Activated CD4-positive, CD25-positive, alpha-beta regulatory T cell treated with anti-CD3 and anti-CD28 coated beads, Interleukin-2, amount 50 U/mL, for 72 hours (primary cell): ENCODE data around the gene NLRC5.
A peak's percentile ranks its signal among the peaks of the same experiment; 100 is the strongest.
"Not testable (repeated sequence)": the region's sequence is repeated elsewhere in the genome, so short reads cannot be mapped to it uniquely, and the experiment has no call there.

ENCODE experiments used
- DNase-seq: peaks from one replicate; pipeline ENCODE4 v3.0.0; 2021

Gene NLRC5

DNA sequence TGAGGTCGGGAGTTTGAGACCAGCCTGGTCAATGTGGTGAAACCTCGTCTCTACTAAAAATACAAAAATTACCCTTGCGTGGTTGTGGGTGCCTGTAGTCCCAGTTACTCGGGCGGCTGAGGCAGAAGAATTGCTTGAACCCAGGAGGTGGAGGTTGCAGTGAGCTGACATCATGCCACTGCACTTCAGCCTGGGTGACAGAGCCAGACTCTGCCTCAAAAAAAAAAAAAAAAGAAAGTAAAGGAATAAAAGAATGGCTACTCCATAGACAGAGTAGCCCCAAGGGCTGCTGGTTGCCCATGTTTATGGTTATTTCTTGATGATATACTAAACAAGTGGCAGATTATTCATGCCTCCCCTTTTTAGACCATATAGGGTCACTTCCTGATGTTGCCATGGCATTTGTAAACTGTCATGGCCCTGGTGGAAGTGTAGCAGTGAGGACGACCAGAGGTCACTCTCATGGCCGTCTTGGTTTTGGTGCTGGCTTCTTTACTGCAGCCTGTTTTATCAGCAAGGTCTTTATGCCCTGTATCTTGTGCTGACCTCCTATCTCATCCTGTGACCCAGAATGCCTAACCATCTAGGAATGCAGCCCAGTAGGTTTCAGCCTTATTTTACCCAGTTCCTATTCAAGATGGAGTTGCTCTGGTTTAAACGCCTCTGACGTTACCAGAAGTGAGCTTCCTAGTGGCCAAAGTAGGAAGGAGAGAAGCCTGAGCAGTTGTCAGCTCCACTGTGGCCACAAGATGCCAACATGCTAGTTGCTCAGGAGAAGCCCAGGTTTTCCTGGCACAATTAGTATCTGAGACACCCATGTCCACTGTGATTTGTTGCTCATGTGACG is 120.1 kb downstream of the NLRC5 start:
- not testable (repeated sequence) for DNase-seq

DNA sequence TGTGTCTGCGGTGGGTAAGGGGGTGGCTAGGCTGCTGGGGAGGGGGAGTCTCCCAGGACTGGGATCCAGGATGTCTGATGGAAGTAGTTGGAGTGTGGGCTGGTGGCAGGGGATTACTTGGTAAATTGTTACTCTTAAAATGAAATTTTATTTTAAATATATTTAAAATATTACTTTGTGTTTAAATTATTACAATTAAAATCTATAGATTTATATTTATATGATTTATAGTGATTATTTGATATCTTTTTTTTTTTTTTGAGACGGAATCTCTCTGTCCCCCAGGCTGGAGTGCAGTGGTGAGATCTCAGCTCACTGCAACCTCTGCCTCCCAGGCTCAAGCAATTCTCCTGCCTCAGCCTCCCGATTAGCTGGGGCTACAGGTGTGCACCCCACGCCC is 121.6 kb downstream of the NLRC5 start:
- no peak for DNase-seq

GRCh38 chr16:57111420-57111819 is 122.1 kb downstream of the NLRC5 start:
- no peak for DNase-seq

GRCh38 chr16:57112403-57113041 is 123.2 kb downstream of the NLRC5 start:
- DNase-seq = no peak

DNA sequence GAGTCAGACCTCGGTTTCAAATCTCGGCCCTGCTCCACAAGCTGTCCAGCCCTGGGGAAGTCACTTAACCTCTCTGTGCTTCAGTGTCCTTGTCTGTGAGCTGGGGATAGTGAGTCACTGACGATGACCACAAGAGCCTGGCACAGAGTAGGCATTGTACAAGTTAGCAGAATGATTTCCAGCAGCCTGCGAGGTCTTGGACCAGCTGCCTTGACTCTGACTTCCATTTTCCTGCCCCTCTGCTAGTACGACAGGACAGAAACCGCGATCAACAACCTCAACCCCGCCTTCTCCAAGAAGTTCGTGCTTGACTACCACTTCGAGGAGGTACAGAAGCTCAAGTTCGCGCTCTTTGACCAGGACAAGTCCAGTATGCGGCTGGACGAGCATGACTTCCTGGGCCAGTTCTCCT is 123.7 kb downstream of the NLRC5 start:
- DNase-seq = no peak

- no peak for DNase-seq
Observed at GRCh38 chr16:57113664-57114063, 124.3 kb downstream of the NLRC5 start.

GRCh38 chr16:57115168-57115513 is 125.8 kb downstream of the NLRC5 start:
- DNase-seq = no peak

GRCh38 chr16:57115514-57116182 is 126.3 kb downstream of the NLRC5 start:
- DNase-seq = no peak

GRCh38 chr16:57118461-57119084 is 129.2 kb downstream of the NLRC5 start:
- DNase-seq = no peak

DNA sequence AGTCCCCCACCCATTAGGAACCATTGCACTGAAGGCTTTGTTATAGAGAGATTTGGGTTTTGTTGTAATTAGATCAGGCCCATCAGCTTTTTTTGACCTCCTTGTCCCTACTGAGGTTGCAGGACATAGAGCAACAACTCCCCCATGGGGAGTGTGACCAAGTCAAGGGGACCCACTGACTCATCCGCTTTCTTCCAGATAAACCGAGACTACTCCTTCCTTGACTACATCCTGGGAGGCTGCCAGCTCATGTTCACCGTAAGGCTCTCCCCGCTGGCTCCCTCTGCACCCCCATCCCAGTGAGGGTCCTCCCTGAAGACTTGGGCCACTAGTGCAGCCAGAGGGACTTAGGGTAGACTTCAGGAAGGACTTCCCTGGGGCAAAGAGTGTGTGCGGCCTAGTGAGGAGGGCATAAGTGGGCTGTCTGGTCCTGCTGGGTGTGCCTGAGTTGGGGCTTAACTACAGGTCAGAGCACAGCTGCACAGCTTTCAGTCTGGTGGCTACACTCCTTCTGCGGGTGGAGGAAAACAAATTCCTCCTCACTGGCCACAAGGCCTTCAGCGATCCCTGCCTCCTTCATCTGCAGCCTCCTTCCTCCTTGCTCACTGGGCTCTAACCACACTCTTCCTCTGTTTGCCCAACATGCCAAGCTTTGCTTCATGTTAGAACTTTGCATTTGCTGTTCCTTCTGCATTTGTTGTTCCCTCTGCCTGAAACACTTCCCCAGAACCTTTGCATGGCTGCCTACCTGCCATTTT is 134.0 kb downstream of the NLRC5 start:
- DNase-seq = no peak

GRCh38 chr16:57123974-57124674 is 134.8 kb downstream of the NLRC5 start:
- no peak for DNase-seq

- DNase-seq = no peak
Observed at GRCh38 chr16:57125376-57125775, 136.0 kb downstream of the NLRC5 start.

DNA sequence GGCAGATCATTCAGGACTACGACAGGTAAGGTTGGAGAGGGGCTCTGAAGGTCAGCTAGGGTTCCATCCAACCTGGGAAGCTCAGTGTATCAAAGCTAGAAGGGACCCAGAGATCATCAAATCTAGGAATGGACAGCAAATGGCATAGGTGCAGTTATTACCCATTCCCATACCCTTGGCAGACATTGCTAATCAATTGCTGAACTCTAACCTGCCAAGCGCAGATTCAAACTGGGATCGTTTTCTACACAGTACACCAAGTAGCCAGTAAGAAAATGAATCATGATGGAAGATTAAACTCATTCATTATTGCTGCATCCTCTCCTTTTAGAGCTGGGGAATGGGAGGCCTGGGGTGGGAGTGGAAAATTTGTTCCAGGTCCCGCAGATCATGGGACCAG is 136.6 kb downstream of the NLRC5 start:
- no peak for DNase-seq

DNA sequence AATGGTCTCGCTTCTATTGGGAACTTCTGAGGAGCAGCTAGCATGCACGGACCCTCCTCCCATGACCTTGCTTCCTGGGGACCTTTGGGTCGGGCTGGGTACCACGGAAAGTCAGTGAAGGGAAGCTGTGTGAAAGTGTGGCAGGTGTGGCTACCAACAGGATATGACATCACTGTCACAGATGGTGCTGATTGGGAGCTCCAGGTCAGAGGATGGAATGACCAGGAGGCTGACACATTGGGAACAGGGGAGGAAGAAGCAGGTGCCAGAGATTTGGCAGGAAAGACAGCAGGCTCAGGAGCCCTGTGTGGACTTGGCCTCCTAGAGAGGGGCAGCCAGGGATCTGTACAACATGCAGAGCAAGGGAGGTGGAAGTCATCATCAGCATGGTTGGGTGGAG is 137.1 kb downstream of the NLRC5 start:
- no peak for DNase-seq

- DNase-seq = no peak
Observed at GRCh38 chr16:57127037-57127763, 137.8 kb downstream of the NLRC5 start.

DNA sequence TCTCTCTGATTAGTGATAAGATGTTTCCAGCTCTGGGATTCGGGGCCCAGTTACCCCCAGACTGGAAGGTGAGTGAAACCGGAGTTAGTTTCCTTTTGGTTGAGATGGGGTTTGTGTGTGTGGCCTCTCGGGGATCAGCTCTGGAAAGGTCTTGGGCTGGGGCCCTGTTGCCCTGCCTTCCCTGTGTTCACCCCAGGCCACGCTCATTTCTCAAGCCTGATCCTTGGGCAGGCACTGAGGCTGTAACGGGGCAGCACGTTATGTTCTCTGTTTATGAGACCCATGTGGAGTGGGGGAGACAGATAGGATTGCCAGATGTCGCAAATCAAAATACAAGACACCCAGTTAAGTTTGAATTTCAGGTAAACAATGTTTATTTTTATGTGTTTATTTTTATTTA is 138.5 kb downstream of the NLRC5 start:
- DNase-seq = no peak

DNA sequence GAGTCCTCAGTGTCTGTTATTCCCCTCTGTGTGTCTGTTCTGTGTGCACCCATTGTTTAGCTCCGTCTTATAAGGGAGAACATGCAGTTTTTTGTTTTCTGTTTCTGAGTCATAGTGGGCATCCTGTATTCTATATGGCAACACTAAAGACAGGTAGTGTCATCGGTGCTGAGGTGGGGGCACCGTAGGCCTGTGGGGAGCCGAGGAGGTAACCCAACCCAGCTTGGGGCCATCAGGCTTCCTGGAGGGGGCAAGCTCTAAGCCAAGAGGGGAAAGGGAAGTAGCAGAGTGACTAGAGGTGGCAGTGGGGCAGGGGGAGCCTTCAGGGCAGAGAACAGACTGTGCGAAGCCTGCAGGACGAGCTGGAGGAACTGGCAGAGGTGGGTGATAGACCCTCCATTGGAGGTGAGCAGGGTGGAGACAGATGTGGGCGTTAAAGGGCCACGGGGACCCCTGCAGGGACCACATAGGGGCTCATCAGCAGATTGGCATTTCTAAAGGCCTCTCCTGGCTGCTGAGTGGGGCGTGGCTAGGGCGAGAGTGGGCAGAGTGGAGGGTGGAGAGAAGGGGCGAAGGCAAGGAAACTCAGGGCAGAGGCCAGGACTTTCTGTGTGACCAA is 139.5 kb downstream of the NLRC5 start:
- DNase-seq = peak; percentile 41

DNA sequence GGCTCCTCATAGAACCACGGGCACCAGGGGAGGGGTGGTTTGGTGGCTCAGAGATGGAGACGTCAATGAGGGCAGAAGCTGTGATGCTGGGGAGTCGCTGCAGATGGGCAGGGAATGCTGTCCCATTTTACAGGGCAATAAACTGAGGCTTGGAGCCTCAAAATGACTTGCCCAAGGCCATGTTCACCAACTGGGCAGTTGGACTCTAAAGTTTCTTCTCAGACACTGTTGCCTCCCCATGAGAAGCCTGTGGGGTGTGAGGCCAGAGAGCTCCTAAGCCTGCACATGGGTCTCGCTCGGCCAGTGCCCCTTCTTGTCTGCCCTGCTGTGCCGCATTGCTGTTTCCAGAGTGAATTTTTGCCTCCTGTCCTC is 141.6 kb downstream of the NLRC5 start:
- DNase-seq = no peak

DNA sequence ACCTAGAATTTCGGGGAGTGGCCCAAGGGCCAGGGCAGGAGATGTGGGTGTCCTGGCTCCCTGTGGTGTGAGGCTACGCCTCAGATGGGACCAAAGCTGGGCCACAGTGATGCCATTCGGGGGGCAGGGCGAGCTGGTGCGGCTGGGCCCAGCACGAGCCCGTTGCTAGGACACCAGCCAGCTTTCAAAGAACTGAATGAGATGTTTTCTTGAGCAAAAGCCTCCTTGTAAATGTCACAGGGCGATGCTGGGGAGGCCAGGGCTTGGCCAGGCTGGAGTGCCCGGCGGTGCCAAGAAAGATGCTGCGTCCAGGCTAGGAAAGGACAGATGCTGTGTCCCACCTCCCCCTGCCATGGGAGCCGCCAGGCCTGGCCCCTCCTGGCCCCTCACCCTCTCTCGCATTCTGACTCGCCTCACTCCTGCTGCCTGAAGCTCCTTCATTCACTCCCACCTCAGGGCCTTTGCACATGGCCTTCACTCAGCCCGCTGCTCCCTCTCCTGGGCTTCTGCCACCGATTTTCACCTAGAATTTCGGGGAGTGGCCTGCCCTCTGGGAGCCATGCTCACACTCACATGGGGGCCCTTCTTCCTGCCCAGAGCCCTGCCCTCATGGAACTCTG is 142.1 kb downstream of the NLRC5 start:
- DNase-seq = no peak

- DNase-seq = no peak
Observed at GRCh38 chr16:57132470-57132869, 143.1 kb downstream of the NLRC5 start.

DNA sequence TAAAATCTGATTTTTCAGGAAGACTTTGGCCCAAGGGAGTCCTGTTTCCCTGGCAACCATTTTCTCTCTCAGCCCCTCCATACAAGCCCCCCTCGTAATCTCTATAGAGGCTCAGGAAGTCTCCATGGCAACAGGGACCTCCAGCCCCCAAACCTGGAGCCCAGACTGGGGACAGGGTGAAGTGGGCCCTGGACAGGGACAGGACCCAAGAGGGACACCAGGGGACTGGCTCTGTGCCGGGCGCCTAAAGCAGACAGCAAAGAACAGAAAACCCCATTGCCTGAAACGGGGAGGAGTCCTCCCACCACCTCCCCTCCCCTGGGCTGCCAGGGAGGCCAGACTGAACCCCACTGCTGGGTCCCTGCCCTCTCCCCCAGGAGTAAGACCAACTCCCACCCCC is 143.7 kb downstream of the NLRC5 start:
- no peak for DNase-seq
